HEK293T (cell line): ENCODE results near the gene C3orf38.

Source experiments
- BHLHE40 ChIP-seq: fragments of 450-650 bp; IDR thresholded peaks from 2 replicates; pipeline ENCODE4 v1.6.1; 2016; ENCODE audit warnings: mild to moderate bottlenecking, moderate library complexity, borderline replicate concordance
- CTBP1 ChIP-seq: fragments of 450-650 bp; IDR thresholded peaks from 2 replicates; pipeline ENCODE4 v1.6.1; 2016; ENCODE audit warnings: borderline replicate concordance
- FOXA1 ChIP-seq: fragments of 450-650 bp; IDR thresholded peaks from 2 replicates; pipeline ENCODE4 v1.6.1; 2016; ENCODE audit warnings: mild to moderate bottlenecking
- FOXK2 ChIP-seq: fragments of 450-650 bp; IDR thresholded peaks from 2 replicates; pipeline ENCODE4 v1.6.1; 2016; ENCODE audit warnings: mild to moderate bottlenecking
- FOXM1 ChIP-seq: fragments of 450-650 bp; IDR thresholded peaks from 2 replicates; pipeline ENCODE4 v1.6.1; 2017; ENCODE audit warnings: mild to moderate bottlenecking, borderline replicate concordance
- HDGF ChIP-seq: fragments of 450-650 bp; IDR thresholded peaks from 2 replicates; pipeline ENCODE4 v1.6.1; 2017; ENCODE audit warnings: antibody characterized with exemption, borderline replicate concordance
- LEF1 ChIP-seq: fragments of 450-650 bp; IDR thresholded peaks from 2 replicates; pipeline ENCODE4 v1.6.1; 2017; ENCODE audit warnings: mild to moderate bottlenecking, borderline replicate concordance
- NFRKB ChIP-seq: fragments of 450-650 bp; IDR thresholded peaks from 2 replicates; pipeline ENCODE4 v1.6.1; 2016; ENCODE audit warnings: mild to moderate bottlenecking, moderate library complexity
- SP1 ChIP-seq: fragments of 450-650 bp; IDR thresholded peaks from 2 replicates; pipeline ENCODE4 v1.6.1; 2017
- SUZ12 ChIP-seq: fragments of 450-650 bp; IDR thresholded peaks from 2 replicates; pipeline ENCODE4 v1.6.1; 2016; ENCODE audit warnings: mild to moderate bottlenecking
- TARDBP ChIP-seq: fragments of 450-650 bp; IDR thresholded peaks from 2 replicates; pipeline ENCODE4 v1.6.1; 2016
- TF ChIP-seq, protein P1 (sequence below): fragments of 450-650 bp; IDR thresholded peaks from 2 replicates; pipeline ENCODE4 v1.6.1; 2016

DNA sequence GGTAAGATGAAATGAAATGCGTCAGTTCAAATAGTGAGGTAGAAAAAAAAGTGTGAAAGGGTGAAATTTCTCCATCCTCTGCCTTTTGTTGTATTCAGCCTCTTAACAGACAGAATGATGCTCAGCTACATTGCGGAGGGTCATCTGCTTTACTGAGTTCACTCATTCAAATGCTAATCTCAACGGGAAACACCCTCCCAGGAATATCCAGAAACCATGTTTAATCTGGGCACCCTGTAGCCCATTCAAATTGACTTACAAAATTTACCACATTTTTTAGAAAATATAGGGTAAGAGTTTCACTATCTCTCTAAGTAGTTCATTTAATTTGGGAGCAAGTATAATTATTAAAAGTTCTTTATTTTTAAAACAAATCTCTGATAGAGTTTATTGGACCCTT, 42.9 kb downstream of the C3orf38 start:
- TF ChIP-seq SP1 (no peak), NFRKB (no peak), HDGF (no peak), SUZ12 (no peak), FOXM1 (no peak), LEF1 (no peak), BHLHE40 (no peak), FOXA1 (no peak), CTBP1 (no peak), FOXK2 (no peak), TARDBP (no peak)
- TF ChIP-seq, protein P1, sequence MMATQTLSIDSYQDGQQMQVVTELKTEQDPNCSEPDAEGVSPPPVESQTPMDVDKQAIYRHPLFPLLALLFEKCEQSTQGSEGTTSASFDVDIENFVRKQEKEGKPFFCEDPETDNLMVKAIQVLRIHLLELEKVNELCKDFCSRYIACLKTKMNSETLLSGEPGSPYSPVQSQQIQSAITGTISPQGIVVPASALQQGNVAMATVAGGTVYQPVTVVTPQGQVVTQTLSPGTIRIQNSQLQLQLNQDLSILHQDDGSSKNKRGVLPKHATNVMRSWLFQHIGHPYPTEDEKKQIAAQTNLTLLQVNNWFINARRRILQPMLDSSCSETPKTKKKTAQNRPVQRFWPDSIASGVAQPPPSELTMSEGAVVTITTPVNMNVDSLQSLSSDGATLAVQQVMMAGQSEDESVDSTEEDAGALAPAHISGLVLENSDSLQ: no peak
